T follicular helper cell (primary cell): Measurements from ENCODE around the gene PACRG.

Source experiments
- DNase-seq: peaks from one replicate; pipeline ENCODE4 v3.0.0-alpha.2; 2020; ENCODE audit warnings: low read depth

Gene PACRG

DNA sequence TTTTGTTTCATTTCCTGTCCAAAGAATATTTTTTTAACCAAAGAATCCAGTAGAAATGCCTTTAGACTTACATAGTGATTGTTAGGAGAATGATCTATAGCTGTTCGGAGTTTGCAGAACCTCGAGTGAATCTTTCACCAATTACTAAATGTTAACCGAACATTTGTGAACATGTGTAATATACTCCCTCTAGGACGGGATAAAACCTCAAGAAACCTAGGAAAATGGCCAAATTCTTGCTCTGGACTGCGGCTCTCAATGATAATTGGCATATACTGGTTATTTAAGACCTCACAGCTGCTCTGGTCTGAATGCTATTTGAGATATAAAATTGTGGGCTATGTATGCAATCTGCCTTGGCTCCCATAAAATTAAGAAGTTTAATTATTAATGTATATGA, 137.1 kb downstream of the PACRG start:
- DNase-seq, result no peak

DNA sequence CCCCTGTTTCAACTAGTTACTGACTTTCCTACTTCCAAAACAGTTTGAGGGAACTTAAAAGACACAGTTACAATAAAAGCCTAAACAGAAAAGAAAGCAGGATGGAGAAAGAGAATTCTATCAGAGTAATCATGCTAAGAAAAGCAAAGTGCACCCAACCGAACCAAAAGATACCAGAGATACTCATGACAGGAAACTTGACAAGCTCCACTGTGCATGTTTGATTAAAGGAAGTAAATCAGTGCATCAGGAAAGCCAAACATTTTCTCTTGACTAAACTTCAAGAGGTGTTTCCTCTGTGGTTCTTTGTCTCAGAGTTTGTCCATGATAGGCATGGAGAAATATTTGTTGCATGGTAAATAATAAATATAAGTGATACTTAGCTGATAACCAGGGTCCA, 138.9 kb downstream of the PACRG start:
- DNase-seq, result no peak

DNA sequence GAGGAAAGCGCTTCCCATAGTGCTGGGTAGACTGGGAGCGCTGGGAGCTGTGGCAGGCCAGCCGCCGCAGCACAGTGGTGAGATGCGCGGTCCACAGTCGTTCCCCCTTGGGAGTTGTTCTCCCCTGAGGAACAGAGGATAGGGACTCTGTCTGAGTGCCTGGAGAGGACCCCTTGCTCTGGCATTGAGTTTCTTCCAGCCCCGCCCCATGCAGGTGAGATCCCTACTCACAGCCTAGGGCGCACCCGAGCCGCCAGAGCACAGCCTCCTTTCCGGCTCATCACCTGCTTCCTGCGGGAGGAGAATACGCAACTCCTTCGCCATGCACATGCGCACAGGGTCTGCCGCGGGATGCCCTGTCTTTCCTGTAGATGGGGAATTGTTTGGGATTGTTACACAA, 140.6 kb downstream of the PACRG start:
- DNase-seq, result no peak

- no peak for DNase-seq
These were observed 144.2 kb downstream of the PACRG start for GRCh38 chr6:162871966-162872365.

- no peak for DNase-seq
These were observed 145.8 kb downstream of the PACRG start for GRCh38 chr6:162873537-162873936.

- DNase-seq, result no peak
These were observed 147.3 kb downstream of the PACRG start for GRCh38 chr6:162875070-162875469.

DNA sequence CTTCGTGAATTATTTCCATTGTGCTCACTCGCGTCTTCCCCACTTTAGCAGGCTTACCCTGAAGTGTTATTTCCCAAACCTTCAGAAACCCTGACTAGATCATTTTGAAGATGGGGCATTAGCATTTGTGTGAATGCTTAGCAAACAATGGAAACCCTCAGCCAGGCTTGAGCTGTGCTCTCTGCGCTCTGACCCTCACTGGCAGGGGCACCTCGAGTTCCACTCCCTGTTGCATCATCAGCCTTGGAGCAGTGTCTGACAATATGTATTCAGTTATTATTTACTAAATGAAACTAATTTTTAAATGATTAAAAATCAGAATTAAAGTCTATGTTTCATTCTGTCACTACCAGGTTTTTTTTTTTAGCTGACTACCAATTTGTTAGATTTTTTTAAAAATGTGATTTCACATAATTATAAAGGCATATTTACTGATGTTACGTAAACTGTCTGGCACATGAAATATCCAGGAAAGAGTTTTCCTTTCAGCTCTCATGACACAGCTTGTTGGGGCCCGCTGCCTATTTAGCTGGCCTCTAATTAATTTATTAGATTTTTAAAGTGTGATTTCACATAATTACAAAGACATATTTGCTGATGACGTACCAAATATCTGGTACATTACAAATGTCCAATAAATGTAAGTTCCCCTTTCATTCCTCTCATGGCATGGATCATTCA, 155.2 kb downstream of the PACRG start:
- no peak for DNase-seq

- no peak for DNase-seq
These were observed 160.4 kb downstream of the PACRG start for GRCh38 chr6:162887981-162888689.

DNA sequence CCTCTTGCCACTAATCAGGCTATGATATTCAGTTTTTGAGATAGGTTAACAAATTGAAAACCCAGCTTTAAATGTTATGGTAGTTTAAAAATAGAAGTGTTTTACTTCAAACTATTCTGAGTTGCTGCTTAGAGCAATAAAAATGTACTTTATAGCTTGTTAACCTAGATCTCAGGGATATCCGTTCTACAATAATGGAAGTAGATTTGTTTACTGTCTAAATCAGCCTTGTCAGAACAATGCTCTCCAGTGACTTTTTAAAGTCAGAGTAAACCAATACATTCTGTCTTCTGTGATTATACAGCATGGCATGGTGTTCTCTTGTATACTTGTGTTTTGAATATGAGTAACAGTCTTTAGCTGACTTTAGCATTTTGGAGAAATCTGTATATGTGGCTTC, 161.5 kb downstream of the PACRG start:
- no peak for DNase-seq

- no peak for DNase-seq
These were observed 170.2 kb downstream of the PACRG start for GRCh38 chr6:162898011-162898410.

DNA sequence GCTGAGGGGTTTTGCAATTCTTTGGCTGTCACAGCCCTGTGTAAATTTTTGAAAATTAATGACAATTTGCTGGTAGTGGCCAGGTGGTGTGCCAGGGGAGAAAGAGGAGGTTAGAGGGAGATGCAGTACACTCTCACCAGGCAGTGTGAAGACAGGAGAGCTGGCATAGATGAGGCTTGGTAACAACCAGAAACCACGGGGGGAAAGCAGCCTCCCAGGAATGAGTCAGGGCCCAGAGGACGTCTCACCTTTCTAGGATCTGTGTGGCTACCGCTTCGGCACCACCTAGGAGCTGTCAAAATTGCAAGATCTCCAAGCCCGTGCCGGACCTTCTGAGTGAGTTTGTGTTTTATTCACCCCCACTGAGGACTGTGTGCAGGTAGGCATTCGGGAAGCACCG, 171.4 kb downstream of the PACRG start:
- DNase-seq, result no peak

- DNase-seq, result no peak
These were observed 172.7 kb downstream of the PACRG start for GRCh38 chr6:162900503-162900902.

GRCh38 chr6:162904069-162904663, 176.4 kb downstream of the PACRG start:
- no peak for DNase-seq

DNA sequence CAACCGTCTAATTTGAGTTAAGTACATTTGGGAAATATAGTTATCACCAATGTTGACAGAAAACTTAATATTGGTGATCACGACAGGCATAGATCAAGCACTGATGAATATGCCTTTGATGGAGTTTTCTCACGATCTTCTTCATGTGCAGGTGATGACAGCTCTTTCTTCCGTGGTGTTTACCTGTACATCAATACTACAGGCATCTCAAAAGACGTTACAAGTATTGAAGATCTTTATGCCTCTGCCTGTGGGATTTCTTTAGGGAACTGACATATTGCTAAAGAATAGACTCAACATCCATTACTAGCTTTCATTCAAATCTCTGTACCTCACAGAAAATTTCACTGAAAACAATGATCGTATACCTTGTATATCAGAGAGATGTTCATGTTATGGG, 178.7 kb downstream of the PACRG start:
- no peak for DNase-seq

GRCh38 chr6:162907876-162908481, 180.2 kb downstream of the PACRG start:
- DNase-seq, result no peak

DNA sequence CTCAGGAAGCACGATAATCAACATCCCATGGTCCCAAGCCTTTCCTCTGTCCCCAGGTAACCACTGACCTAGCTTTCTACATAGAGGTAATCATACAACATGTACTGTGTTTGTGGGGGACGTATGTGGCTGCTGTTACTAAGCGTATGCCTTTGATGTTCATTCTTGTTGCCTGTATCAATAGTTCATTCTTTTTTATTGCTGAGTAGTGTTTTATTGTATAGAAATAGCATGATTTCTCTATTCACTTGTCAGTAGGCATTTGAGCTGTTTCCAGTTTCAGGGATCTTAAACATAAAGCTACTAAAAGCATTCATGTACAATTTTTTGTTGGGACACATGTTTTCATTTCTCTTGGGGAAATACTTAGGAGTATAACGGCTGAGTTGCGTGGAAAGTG, 185.4 kb downstream of the PACRG start:
- DNase-seq, result no peak

DNA sequence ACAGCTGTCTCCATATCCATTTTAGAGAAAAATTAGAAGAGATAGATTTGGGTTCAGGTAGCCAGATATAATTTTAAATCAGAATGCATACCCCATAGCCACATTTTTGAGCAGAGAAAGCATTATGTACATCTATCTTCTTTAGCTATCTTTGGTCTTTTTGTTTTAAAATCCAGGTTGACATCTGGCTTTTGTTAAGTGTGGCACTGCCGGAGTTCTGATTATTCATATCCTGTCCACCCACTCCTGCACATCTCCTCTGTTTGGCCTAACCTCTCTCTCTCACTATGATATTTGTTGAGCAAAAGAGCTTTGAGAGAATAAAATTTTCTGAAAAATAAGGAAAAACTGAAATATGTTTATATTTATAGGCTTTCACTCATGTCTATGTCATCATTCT, 189.7 kb downstream of the PACRG start:
- no peak for DNase-seq

- DNase-seq, result no peak
These were observed 193.3 kb downstream of the PACRG start for GRCh38 chr6:162921062-162921461.

DNA sequence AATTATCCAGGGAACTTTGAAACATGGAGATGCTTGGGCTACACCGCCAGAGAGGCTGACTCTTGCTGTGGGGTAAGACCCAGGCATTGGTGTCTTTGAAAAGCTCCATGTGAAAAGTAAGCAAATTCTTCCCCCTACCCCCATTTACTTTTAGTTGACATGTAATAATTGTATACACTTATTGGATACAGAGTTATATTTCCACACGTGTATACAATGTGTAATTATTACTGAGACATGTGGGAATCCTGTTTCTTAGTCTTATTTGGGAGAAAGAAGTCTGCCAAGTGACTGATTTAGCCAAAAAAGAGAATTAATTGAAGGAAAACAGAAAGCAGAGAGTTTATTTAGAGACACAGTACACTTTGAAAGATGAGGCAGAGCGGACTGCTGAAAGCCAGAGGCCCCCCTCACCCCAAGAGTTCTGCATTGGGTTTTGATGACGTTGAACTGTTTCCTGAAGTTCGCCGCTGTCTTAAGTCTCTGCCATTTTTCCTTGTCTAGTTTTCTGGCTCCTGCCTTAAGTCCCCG, 193.8 kb downstream of the PACRG start:
- no peak for DNase-seq

DNA sequence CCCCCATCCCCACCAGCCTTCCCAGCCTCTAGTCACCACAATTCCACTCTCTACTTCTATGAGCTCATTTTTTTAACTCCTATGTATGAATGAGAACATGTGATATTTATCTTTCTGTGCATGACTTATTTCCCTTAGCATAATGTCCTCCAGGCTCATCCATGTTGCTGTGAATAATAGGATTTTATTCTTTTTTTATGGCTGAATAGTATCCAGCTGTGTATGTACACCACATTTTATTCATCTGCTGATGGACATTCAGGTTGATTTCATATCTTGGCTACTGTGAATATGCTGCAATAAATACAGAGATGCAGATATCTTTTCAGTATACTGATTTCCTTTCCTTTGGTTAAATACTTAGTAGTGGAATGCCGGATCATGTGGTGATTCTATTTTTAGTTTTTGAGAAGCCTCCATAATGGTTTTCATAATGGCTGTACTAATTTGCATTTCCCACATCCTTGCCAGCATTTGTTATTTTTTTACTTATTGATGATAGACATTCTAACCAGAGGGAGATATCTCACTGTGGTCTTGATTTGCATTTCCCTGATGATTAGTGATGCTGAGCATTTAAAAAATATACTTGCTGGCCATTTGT, 194.9 kb downstream of the PACRG start:
- DNase-seq, result no peak

DNA sequence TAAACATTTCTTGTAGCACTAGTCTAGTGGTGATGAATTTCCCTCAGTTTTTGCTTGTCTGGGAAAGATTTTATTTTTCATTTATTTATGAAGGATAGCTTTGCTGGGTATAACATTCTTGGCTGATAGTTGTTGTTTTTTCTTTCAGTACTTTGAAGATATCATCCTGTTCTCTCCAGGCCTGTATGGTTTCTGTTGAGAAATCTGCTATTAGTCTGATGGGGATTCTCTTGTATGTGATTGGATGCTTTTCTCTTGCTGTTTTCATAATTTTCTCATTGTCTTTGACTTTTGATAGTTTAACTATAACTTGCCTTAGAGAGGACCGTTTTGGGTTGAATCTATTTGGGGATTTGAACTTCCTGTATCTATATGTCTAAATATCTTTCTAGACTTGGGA, 207.1 kb downstream of the PACRG start:
- DNase-seq, result no peak

DNA sequence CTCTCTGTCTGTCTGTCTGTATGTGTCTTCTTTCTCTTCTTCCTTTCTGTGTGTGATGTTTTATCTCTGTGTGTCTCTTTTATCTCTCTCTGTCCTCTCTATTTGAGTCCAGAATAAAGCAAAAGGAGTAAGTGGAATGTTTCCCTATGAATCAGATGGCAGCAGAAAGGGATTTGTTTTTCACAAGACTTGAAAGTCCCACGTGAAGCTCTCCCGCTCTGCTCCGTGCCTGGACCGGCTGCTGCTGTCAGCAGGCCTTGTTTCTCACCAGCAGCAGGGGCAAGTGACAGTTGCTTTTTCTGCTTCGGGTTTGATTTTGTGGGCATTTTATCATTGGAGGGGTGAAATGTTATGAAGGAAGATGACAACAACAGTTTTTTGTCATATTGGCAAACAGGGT, 212.7 kb downstream of the PACRG start:
- no peak for DNase-seq
